ENCODE measurements around the gene SH3RF2. TPM values are rescaled to one million over a fixed set of nuclear protein-coding genes. Genes with fewer than 3 reads are reported as not detected.

Gene SH3RF2
- total and polyA plus RNA-seq, 9 of the 15 experiments (the other 6 are each of a cell fraction or from before 2014, with no cell fraction given) = 0.05 TPM; not detected in 8

- TF ChIP-seq, protein P1, sequence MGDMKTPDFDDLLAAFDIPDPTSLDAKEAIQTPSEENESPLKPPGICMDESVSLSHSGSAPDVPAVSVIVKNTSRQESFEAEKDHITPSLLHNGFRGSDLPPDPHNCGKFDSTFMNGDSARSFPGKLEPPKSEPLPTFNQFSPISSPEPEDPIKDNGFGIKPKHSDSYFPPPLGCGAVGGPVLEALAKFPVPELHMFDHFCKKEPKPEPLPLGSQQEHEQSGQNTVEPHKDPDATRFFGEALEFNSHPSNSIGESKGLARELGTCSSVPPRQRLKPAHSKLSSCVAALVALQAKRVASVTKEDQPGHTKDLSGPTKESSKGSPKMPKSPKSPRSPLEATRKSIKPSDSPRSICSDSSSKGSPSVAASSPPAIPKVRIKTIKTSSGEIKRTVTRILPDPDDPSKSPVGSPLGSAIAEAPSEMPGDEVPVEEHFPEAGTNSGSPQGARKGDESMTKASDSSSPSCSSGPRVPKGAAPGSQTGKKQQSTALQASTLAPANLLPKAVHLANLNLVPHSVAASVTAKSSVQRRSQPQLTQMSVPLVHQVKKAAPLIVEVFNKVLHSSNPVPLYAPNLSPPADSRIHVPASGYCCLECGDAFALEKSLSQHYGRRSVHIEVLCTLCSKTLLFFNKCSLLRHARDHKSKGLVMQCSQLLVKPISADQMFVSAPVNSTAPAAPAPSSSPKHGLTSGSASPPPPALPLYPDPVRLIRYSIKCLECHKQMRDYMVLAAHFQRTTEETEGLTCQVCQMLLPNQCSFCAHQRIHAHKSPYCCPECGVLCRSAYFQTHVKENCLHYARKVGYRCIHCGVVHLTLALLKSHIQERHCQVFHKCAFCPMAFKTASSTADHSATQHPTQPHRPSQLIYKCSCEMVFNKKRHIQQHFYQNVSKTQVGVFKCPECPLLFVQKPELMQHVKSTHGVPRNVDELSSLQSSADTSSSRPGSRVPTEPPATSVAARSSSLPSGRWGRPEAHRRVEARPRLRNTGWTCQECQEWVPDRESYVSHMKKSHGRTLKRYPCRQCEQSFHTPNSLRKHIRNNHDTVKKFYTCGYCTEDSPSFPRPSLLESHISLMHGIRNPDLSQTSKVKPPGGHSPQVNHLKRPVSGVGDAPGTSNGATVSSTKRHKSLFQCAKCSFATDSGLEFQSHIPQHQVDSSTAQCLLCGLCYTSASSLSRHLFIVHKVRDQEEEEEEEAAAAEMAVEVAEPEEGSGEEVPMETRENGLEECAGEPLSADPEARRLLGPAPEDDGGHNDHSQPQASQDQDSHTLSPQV (IDR thresholded peaks at IDR 0.05) = no peak
- TF ChIP-seq E2F5 (CRISPR knock-in tag; IDR thresholded peaks at IDR 0.05) (no peak), SRSF9 (IDR thresholded peaks at IDR 0.05; ENCODE audit: borderline replicate concordance, low read depth, low read length) (no peak), ZNF134 (CRISPR knock-in tag; conservative IDR thresholded peaks at IDR 0.05) (no peak), CHCHD3 (CRISPR knock-in tag; IDR thresholded peaks at IDR 0.05) (no peak)
- TF ChIP-seq, protein P2, sequence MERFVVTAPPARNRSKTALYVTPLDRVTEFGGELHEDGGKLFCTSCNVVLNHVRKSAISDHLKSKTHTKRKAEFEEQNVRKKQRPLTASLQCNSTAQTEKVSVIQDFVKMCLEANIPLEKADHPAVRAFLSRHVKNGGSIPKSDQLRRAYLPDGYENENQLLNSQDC (CRISPR knock-in tag; IDR thresholded peaks at IDR 0.05) = no peak
These were observed 13.0 kb upstream of the SH3RF2 start (continued) for GRCh38 chr5:145923405-145923804.

- ChIA-PET CTCF (ENCODE audit: low intra/inter-chr PET ratio) (no interaction called here), POLR2A (no interaction called here)
- no peaks in the 10 kb centered on the region for H3K9me3 ChIP-seq (replicated peaks; ENCODE audit: control insufficient read depth, insufficient read depth, low read depth, low read length)
- BruUV-seq (replicated peaks) = no TSS peak
- 0% methylated on average over 1 of the region's 1 CpG for WGBS (ENCODE audit: insufficient coverage, low coverage, missing lambda C conversion rate)
- no peak overlapping the region for H3K9ac ChIP-seq (ENCODE audit: insufficient read depth in 1 of 2, low read depth in 2 of 2, low read length in 2 of 2)
- no peaks in the 10 kb centered on the region for H3K4me1 ChIP-seq (replicated peaks in 1 of 2; ENCODE audit: control insufficient read depth in 2 of 2, insufficient read depth in 2 of 2, low read length in 2 of 2)
- no peaks in the 10 kb centered on the region for H3K36me3 ChIP-seq (ENCODE audit: control insufficient read depth, insufficient read depth, low read length)
- H3K9me1 ChIP-seq (ENCODE audit: control insufficient read depth, insufficient read depth, low read length) = no peaks in the 10 kb centered on the region
- H3K27ac ChIP-seq (ENCODE audit: extremely low read depth, low read depth, low read length) = no peak overlapping the region
- no peak overlapping the region for H3K4me3 ChIP-seq
- TF ChIP-seq CBFA2T3 (IDR thresholded peaks at IDR 0.05) = no peak
- TF ChIP-seq FIP1L1 (IDR thresholded peaks at IDR 0.05; ENCODE audit: low read depth, low read length, poor library complexity, severe bottlenecking) = no peak
- TF ChIP-seq MBD2 (IDR thresholded peaks at IDR 0.05; ENCODE audit: borderline replicate concordance, low read depth) = no peak
- TF ChIP-seq KLF13 (tag; IDR thresholded peaks at IDR 0.05; ENCODE audit: borderline replicate concordance, low read depth) = no peak
- TF ChIP-seq ETS2 (tag; IDR thresholded peaks at IDR 0.05; ENCODE audit: borderline replicate concordance, poor library complexity, severe bottlenecking) = no peak
- no peak for DNase-seq (ENCODE audit: extremely low read depth in 1 of 4, low spot score in 3 of 4)
- intact Hi-C loops (cut with micrococcal nuclease) (no loop called here), in situ Hi-C loops (cut with MboI) (no loop called here)
- no peak for FAIRE-seq
- no peaks in the 10 kb centered on the region for H4K20me1 ChIP-seq (replicated peaks; ENCODE audit: control insufficient read depth, insufficient read depth, low read length)
- no peaks in the 10 kb centered on the region for H3K27me3 ChIP-seq (ENCODE audit: control insufficient read depth in 2 of 2, insufficient read depth in 2 of 2, low read length in 2 of 2)
- no peak overlapping the region for H3K4me2 ChIP-seq (ENCODE audit: insufficient read depth, low read length)
- H2AFZ ChIP-seq (ENCODE audit: low read depth, low read length) = no peak overlapping the region
- H3K79me2 ChIP-seq (ENCODE audit: control insufficient read depth, insufficient read depth, low read length) = no peaks in the 10 kb centered on the region
- ATAC-seq = no peak
These were observed 11.5 kb upstream of the SH3RF2 start for GRCh38 chr5:145924849-145925248.

All from K562 (cell line).